ENCODE measurements around the gene LDB3.

LDB3 gene

DNA sequence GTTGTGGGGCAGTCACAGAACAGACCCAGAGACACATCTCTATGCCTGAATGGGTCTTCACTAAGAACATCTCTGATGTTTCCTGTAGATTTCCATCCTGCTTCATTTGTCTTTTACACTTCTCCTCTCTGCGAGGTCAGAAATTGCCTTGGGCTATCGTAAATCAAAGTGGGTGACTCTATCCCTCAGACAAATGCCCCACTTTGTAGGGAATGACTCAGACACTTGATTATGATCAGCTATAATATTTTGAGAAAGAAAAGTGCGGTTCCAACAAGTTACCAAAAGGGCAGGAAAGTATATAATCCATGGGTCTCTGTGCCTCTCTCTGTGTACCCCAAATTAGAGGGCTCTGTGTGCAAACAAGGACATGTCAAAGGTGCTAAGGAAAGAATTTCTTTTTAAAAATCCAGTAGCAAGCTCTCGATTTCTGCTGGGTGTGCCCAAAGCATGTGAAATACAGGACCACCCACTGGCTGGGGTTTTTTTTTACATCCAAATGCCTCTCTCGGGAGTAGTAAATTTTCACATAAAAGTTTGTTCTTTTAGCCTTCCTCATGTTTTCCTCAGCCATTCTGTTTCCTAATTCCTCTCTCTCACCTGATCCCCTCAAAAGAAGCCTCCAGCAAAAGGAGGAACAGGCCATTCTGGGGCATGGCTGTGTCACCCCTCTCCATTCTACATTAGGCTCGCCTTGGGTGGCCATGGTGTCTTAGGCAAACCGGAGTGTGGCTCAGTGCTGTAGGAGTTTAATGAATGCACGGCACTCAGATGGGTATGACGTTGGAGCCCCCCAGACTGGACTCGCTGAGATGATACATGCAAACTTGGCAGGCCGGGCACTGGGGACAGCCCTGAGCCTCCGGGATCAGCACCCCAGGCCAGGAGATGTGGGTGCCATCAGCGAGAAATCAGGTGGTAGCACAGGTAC lies 20.3 kb upstream of the LDB3 start:
- H3K9me3 ChIP-seq (ENCODE audit: control insufficient read depth, insufficient read depth, low read depth, low read length) = no peaks in the 10 kb centered on the region
- CTCF ChIA-PET = interaction anchor here (0.6 to 1.6 kb wide), 2 partner anchors 37 kb away, joined by 3 to 4 read pairs; no protein-coding TSS in a partner anchor
- POLR2A ChIA-PET = interaction anchor here (0.6 kb wide), 1 partner anchor 540 kb away, joined by 3 read pairs; no protein-coding TSS in a partner anchor
- peak overlapping the region; percentile 62 for H3K27ac ChIP-seq (ENCODE audit: extremely low read depth, low read depth, low read length)
- no peak overlapping the region for H3K4me3 ChIP-seq (ENCODE audit: low read depth, low read length)
- peaks cover 13% of the 10 kb centered on the region for H3K4me1 ChIP-seq (ENCODE audit: control insufficient read depth, insufficient read depth, low read length)
- H3K36me3 ChIP-seq (ENCODE audit: control insufficient read depth in 2 of 2, insufficient read depth in 1 of 2, low read length in 2 of 2) = no peaks in the 10 kb centered on the region
- no peak for TF ChIP-seq ZNF10 (tag by site-specific recombination; IDR thresholded peaks at IDR 0.05)
- TF ChIP-seq ZSCAN23 (tag by site-specific recombination; IDR thresholded peaks at IDR 0.05) = peak; percentile 67
- TF ChIP-seq ZNF514 (tag by site-specific recombination; IDR thresholded peaks at IDR 0.05) = no peak
- TF ChIP-seq, protein P1, sequence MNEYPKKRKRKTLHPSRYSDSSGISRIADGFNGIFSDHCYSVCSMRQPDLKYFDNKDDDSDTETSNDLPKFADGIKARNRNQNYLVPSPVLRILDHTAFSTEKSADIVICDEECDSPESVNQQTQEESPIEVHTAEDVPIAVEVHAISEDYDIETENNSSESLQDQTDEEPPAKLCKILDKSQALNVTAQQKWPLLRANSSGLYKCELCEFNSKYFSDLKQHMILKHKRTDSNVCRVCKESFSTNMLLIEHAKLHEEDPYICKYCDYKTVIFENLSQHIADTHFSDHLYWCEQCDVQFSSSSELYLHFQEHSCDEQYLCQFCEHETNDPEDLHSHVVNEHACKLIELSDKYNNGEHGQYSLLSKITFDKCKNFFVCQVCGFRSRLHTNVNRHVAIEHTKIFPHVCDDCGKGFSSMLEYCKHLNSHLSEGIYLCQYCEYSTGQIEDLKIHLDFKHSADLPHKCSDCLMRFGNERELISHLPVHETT (tag by site-specific recombination; IDR thresholded peaks at IDR 0.05) = peak; percentile 55; the same call in 1 of the 2 replicates
- peak; percentile 5; the same call in 1 of the 2 replicates for TF ChIP-seq ZNF664 (tag by site-specific recombination; IDR thresholded peaks at IDR 0.05)
- TF ChIP-seq ZNF776 (tag by site-specific recombination; IDR thresholded peaks at IDR 0.05; ENCODE audit: borderline replicate concordance) = no peak
- 0 out of 2 replicates have a peak, but pooled peaks have one; percentile 8 for TF ChIP-seq ZSCAN30 (tag by site-specific recombination; IDR thresholded peaks at IDR 0.05)
- TF ChIP-seq ZNF239 (tag by site-specific recombination; IDR thresholded peaks at IDR 0.05) = no peak
- no peak for TF ChIP-seq ZNF530 (tag by site-specific recombination; IDR thresholded peaks at IDR 0.05; ENCODE audit: low read depth)
- peak; percentile 80; the same call in 1 of the 2 replicates for TF ChIP-seq SCRT2 (tag by site-specific recombination; IDR thresholded peaks at IDR 0.05)
- peak; percentile 98 for TF ChIP-seq FEZF1 (tag by site-specific recombination; IDR thresholded peaks at IDR 0.05)
- peak; percentile 74 for TF ChIP-seq ZNF561 (tag by site-specific recombination; IDR thresholded peaks at IDR 0.05; ENCODE audit: borderline replicate concordance)
- TF ChIP-seq TRIM28 (IDR thresholded peaks at IDR 0.05; ENCODE audit: borderline replicate concordance, low read length) = peak; percentile 69; the same call in 1 of the 2 replicates
- no peak for TF ChIP-seq ZNF837 (tag by site-specific recombination; IDR thresholded peaks at IDR 0.05)
- peak; percentile 25; the same call in 1 of the 2 replicates for TF ChIP-seq SP2 (tag by site-specific recombination; IDR thresholded peaks at IDR 0.05)
- no peak for TF ChIP-seq ZNF433 (tag by site-specific recombination; IDR thresholded peaks at IDR 0.05; ENCODE audit: low read depth)
- peak; percentile 45; the same call in 1 of the 2 replicates for TF ChIP-seq GLI2 (tag by site-specific recombination; IDR thresholded peaks at IDR 0.05; ENCODE audit: borderline replicate concordance, low read depth)
- peak; percentile 57 for TF ChIP-seq GLIS1 (tag by site-specific recombination; IDR thresholded peaks at IDR 0.05)
- TF ChIP-seq ZBTB21 (tag by site-specific recombination; IDR thresholded peaks at IDR 0.05) = no peak
- TF ChIP-seq ZNF548 (tag by site-specific recombination; IDR thresholded peaks at IDR 0.05) = no peak
- no peak for TF ChIP-seq GFI1B (tag by site-specific recombination; IDR thresholded peaks at IDR 0.05)
- TF ChIP-seq ZNF248 (tag by site-specific recombination; IDR thresholded peaks at IDR 0.05) = no peak
- no peak for TF ChIP-seq ZNF274 (IDR thresholded peaks at IDR 0.05; ENCODE audit: low read length)
- TF ChIP-seq ZNF274 (tag by site-specific recombination; IDR thresholded peaks at IDR 0.05; ENCODE audit: borderline replicate concordance) = no peak
- no peak for TF ChIP-seq YY2 (tag by site-specific recombination; IDR thresholded peaks at IDR 0.05)
- TF ChIP-seq ZNF654 (tag by site-specific recombination; IDR thresholded peaks at IDR 0.05; ENCODE audit: low read depth) = no peak
- TF ChIP-seq, protein P2, sequence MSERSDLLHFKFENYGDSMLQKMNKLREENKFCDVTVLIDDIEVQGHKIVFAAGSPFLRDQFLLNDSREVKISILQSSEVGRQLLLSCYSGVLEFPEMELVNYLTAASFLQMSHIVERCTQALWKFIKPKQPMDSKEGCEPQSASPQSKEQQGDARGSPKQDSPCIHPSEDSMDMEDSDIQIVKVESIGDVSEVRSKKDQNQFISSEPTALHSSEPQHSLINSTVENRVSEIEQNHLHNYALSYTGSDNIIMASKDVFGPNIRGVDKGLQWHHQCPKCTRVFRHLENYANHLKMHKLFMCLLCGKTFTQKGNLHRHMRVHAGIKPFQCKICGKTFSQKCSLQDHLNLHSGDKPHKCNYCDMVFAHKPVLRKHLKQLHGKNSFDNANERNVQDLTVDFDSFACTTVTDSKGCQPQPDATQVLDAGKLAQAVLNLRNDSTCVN (tag by site-specific recombination; optimal IDR thresholded peaks at IDR 0.05) = no peak
- peak; percentile 53 for TF ChIP-seq ZNF394 (tag by site-specific recombination; IDR thresholded peaks at IDR 0.05; ENCODE audit: borderline replicate concordance)
- TF ChIP-seq ZXDB (tag by site-specific recombination; IDR thresholded peaks at IDR 0.05) = peak; percentile 65
- TF ChIP-seq ZNF701 (tag by site-specific recombination; IDR thresholded peaks at IDR 0.05) = no peak
- no peak for TF ChIP-seq ZNF747 (tag by site-specific recombination; IDR thresholded peaks at IDR 0.05)
- 0 out of 2 replicates have a peak, but pooled peaks have one; percentile 32 for TF ChIP-seq ZFP37 (tag by site-specific recombination; IDR thresholded peaks at IDR 0.05)
- peak; percentile 43; the same call in 1 of the 2 replicates for TF ChIP-seq ZNF341 (tag by site-specific recombination; IDR thresholded peaks at IDR 0.05; ENCODE audit: low read depth)
- peak; percentile 31; the same call in 1 of the 2 replicates for TF ChIP-seq MZF1 (tag by site-specific recombination; IDR thresholded peaks at IDR 0.05; ENCODE audit: borderline replicate concordance)
- TF ChIP-seq, protein P3, sequence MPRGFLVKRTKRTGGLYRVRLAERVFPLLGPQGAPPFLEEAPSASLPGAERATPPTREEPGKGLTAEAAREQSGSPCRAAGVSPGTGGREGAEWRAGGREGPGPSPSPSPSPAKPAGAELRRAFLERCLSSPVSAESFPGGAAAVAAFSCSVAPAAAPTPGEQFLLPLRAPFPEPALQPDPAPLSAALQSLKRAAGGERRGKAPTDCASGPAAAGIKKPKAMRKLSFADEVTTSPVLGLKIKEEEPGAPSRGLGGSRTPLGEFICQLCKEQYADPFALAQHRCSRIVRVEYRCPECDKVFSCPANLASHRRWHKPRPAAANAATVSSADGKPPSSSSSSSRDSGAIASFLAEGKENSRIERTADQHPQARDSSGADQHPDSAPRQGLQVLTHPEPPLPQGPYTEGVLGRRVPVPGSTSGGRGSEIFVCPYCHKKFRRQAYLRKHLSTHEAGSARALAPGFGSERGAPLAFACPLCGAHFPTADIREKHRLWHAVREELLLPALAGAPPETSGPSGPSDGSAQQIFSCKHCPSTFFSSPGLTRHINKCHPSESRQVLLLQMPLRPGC (tag by site-specific recombination; IDR thresholded peaks at IDR 0.05) = peak; percentile 73
